ENCODE measurements around the gene SH3RF1.

The SH3RF1 gene

DNA sequence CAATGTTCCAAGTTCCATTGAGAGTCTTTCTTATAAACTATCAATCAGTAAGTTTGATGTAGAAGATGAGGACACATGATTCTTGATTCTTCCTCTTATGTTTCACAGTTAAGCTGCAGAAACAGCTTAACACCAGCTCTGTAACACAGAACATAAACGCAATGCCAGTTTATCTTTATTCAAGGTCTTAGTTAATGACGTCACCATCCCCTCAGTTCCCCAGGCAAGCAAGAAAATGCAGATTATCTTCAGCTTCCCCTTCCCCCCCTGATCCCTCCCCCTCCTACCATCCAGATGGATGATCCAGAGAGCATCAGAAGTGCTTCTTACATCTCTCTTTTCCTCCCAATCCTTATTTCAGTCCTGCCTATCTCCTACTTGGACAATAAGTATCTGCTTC lies 4.4 kb upstream of the SH3RF1 start:
- no peak for DNase-seq (ENCODE audit: low read depth, low spot score)

GRCh38 chr4:169274033-169274432 lies 3.3 kb upstream of the SH3RF1 start:
- DNase-seq (ENCODE audit: low read depth, low spot score) = no peak

DNA sequence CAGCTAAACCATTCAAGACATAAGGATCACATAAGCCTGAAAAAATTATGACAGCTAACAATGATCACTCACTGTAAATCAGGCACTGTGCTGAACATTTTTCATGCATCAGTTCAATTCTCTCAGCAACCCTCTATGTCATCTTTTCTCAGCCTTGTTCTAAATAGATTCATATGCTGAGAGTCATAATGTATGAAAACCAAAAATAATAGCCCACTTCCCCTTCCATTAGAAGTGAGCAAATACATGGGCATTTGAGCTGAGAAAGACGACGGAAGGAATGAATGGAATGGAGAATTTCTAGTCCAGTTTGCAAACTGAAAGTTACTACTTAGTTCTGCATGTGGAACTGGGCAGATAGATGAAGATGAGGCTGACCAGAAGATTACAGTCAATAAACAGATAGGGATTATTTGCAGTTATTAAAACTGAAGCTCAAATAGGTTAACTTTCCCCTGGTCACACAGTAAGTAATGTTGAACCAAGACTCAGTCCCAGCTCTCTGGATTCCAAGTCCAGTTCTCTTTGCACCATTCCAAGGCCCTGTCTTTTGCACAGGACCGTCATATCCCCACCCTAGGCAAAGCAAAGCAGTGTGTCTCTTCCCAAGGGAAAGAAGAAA lies 1.6 kb upstream of the SH3RF1 start:
- DNase-seq (ENCODE audit: low read depth, low spot score) = no peak

DNA sequence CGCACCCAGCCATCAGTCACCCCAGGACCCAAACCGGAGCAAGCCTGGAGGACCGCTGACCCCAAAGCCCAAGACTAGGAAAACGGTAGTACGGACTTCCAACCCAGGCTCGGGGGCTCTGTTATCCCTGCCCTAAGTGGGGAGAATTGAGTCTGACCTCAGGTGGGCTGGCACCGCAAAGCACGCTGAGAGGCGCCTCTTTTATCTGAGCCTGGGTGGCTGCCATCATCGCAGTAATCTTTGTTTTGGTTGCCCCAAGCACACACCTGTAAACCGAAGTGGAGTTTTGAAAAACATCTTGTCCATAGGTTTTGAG lies 894 bp upstream of the SH3RF1 start:
- no peak for DNase-seq (ENCODE audit: low read depth, low spot score)

GRCh38 chr4:169269916-169270809 lies 593 bp downstream of the SH3RF1 start:
- peak; percentile 77 for DNase-seq (ENCODE audit: low read depth, low spot score)

DNA sequence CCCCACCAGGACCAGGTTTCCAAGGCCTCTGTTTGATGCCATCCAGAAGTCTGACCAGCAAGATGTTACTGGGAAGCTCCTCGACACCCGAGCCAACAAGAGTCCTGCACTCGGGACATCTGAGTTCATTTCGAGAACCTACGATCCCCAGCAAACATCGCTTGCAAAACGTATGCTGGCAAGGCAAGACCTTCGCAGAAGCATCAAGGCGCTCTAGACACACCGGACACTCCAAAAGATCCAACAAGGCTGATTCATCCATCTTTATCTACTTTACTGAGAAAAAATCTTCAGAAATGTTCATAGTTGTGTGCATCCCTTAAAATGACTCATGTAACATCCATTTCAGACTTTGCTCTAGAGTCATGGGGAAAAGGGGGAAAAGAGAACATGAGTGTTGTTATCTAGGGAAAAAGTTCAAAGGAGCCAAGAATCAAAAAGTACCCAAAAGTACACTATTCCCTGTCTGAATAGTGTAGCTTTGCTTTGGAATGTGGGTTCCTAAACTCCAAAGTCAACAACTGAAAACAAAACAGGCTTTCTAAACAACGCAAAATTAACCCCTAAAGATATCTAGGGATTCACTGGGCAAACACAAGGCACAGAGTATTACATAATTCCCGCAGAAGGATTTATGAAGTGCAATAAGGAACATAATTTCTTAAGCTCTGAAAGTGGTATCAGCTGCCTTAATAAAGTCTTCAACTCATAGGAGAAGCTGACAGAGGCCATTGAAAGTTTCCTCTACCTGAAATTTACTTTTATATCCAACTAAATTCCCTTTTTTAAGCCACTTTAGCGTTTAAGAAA lies 1.6 kb downstream of the SH3RF1 start:
- peak; percentile 51 for DNase-seq (ENCODE audit: low read depth, low spot score)

DNA sequence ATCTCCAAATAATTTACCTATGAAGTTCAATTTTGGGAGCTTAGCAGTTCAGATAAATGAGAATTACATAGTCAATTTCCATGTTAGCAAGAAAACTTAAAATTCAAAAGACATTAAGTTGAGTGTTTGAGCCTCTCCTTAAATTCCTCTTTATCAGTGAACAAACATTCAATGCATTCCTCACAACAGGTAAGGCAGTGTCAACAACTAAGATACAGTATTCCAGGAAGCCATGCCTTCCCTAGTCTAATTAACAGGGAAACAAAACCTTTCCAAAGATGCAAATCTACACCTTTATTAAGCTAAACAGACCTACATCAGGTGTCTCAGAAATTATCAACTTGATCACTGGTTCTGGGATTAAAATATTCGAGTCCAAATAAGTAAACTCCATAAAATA lies 3.7 kb downstream of the SH3RF1 start:
- no peak for DNase-seq (ENCODE audit: low read depth, low spot score)

- DNase-seq (ENCODE audit: low read depth, low spot score) = no peak
Observed at GRCh38 chr4:169266661-169267060, 4.1 kb downstream of the SH3RF1 start.

GRCh38 chr4:169266081-169266480 lies 4.7 kb downstream of the SH3RF1 start:
- no peak for DNase-seq (ENCODE audit: low read depth, low spot score)

GRCh38 chr4:169263791-169264392 lies 6.9 kb downstream of the SH3RF1 start:
- no peak for DNase-seq (ENCODE audit: low read depth, low spot score)

GRCh38 chr4:169260217-169260866 lies 10.4 kb downstream of the SH3RF1 start:
- no peak for DNase-seq (ENCODE audit: low read depth, low spot score)

- no peak for DNase-seq (ENCODE audit: low read depth, low spot score)
Observed at GRCh38 chr4:169259271-169259670, 11.5 kb downstream of the SH3RF1 start.

GRCh38 chr4:169258141-169258540 lies 12.6 kb downstream of the SH3RF1 start:
- no peak for DNase-seq (ENCODE audit: low read depth, low spot score)

- no peak for DNase-seq (ENCODE audit: low read depth, low spot score)
Observed at GRCh38 chr4:169256856-169257761, 13.6 kb downstream of the SH3RF1 start.

GRCh38 chr4:169256101-169256612 lies 14.6 kb downstream of the SH3RF1 start:
- no peak for DNase-seq (ENCODE audit: low read depth, low spot score)

- no peak for DNase-seq (ENCODE audit: low read depth, low spot score)
Observed at GRCh38 chr4:169254546-169254983, 16.2 kb downstream of the SH3RF1 start.

GRCh38 chr4:169253904-169254303 lies 16.9 kb downstream of the SH3RF1 start:
- DNase-seq (ENCODE audit: low read depth, low spot score) = no peak

DNA sequence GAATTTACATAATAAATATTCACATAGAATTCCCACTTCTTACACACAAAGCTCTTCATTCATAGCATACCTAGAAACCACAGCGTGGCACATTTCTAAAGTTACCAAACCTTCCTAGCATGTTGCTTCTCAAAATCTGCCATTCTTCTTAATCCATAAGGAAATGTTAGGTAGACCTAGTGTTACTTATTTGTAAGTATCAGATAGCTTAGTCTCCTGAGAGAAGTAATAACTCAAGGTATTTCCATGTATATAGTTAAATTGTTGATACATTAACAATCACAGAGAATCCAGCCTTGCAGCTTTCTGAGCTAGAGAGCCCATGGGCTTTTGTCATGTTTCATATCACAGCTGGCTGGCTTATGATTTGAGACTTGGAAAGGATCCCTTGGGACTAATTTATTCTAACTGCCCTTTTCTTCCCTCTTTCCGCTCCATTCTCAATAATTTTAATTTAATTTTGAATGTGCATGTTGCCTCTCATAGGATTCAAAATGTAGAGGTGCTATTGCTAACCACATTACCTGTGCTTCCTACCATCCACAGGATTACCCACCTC lies 17.6 kb downstream of the SH3RF1 start:
- DNase-seq (ENCODE audit: low read depth, low spot score) = no peak

DNA sequence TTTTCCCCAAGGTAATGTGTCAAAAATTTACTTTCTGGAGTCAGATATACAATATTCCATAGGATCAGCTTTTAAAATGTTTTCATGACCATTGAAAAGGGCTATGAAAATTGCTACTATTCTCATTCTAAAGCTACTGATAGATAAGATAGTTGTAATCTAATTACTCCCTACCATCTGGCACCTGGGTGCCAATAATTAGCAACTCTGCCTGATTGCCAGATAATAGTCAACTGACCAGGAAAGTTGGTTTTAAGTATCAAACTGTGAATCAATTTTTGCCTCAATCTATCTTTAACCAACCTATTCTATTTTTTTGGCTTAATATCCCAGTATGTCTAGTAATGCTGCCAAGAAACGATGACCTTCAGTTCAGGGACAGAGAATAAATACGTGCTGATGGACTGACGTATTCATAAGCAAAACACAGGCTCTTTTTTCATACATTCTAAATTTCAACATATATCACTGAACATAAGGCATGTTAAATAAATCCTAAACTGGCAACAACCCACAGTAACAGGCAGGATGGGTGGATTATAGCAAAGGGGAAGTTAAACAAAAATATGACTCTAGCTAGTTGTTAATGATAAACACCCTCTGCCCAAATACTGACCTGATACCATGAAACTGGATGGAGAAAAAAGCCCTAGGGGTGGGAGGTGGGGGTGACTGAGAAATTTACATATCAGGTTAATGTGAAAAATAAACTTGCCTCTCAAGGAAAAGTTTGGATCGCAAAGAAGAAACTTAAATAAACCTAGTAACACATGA lies 18.2 kb downstream of the SH3RF1 start:
- no peak for DNase-seq (ENCODE audit: low read depth, low spot score)
